Cardiac muscle cell (in vitro differentiated cells and primary cell): ENCODE results near the gene CUX1. TPM values are rescaled to one million over a fixed set of nuclear protein-coding genes. Genes with fewer than 3 reads are reported as not detected.

ENCODE experiments used
- DNase-seq, 2 donors: peaks; one replicate each; pipeline versions ENCODE4 v3.0.0 to v3.0.0-alpha.2; 2010 to 2017; ENCODE audit warnings: low read depth in 1 of 2, low spot score in 1 of 2
- H3K27ac ChIP-seq: fragments of 200-600 bp; sonication (generic); 2 replicates; pipeline ENCODE4 v1.5.1; 2016
- H3K27me3 ChIP-seq: fragments of 200-600 bp; sonication (generic); 2 replicates; pipeline ENCODE4 v1.6.0; 2016; ENCODE audit warnings: control low read depth
- H3K36me3 ChIP-seq: fragments of 200-600 bp; sonication (generic); 2 replicates; pipeline ENCODE4 v1.5.1; 2016; ENCODE audit warnings: control low read depth
- H3K4me1 ChIP-seq: fragments of 200-600 bp; sonication (generic); 2 replicates; pipeline ENCODE4 v1.8.1; 2017; ENCODE audit warnings: low read depth, mild to moderate bottlenecking, mixed run types
- H3K4me3 ChIP-seq: fragments of 200-600 bp; sonication (generic); 2 replicates; pipeline ENCODE4 v1.5.1; 2016; ENCODE audit warnings: mild to moderate bottlenecking
- H3K9me3 ChIP-seq: fragments of 200-600 bp; sonication (generic); 2 replicates; pipeline ENCODE4 v1.5.1; 2017; ENCODE audit warnings: low read depth, mild to moderate bottlenecking, control low read depth
- polyA plus RNA-seq: library from polyadenylated mRNA; unstranded; fragments of >200 nt; fragmentation: Nextera tagmentation; extraction: Ambion mirVana; gene quantifications from 2 replicates; pipeline ENCODE4 v1.2.1, GENCODE V29; 2016
- total RNA-seq: library from RNA; depleted of rRNA; stranded (reverse); fragments of >200 nt; gene quantifications from 2 replicates; pipeline ENCODE4 v1.2.3, GENCODE V29; 2016
- TF ChIP-seq, protein P1 (sequence below): IDR thresholded peaks from 2 replicates; pipeline ENCODE4 v1.5.1; 2012; ENCODE audit warnings: low read depth, mild to moderate bottlenecking, low read length

The CUX1 gene
- total and polyA plus RNA-seq, 2 experiments from 2014 or later = 67.7 to 85.3 TPM

DNA sequence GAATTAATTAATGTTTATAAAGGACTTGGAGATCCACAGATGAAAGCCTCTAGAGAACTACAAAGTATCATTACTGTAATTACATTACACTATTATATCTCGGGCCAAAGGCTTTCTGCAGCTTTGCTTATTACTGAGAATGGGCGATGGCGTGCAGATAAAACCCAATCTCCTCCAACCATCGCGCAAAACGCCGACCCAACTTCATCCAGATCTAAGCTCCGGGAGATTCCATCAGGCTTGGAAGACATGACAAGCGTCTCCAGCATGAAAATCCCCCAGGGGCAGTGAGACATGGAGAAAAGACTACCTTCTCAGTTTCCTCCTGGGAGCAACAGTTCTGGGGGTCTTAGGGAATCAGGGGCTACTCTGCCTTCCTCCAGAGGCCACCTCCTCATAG lies 42.2 kb upstream of the CUX1 start:
- H3K4me3 ChIP-seq = no peak overlapping the region
- H3K27ac ChIP-seq = no peak overlapping the region
- H3K9me3 ChIP-seq = no peaks in the 10 kb centered on the region
- no peaks in the 10 kb centered on the region for H3K4me1 ChIP-seq
- no peaks in the 10 kb centered on the region for H3K36me3 ChIP-seq
- DNase-seq = no peak
- no peaks in the 10 kb centered on the region for H3K27me3 ChIP-seq
- TF ChIP-seq, protein P1, sequence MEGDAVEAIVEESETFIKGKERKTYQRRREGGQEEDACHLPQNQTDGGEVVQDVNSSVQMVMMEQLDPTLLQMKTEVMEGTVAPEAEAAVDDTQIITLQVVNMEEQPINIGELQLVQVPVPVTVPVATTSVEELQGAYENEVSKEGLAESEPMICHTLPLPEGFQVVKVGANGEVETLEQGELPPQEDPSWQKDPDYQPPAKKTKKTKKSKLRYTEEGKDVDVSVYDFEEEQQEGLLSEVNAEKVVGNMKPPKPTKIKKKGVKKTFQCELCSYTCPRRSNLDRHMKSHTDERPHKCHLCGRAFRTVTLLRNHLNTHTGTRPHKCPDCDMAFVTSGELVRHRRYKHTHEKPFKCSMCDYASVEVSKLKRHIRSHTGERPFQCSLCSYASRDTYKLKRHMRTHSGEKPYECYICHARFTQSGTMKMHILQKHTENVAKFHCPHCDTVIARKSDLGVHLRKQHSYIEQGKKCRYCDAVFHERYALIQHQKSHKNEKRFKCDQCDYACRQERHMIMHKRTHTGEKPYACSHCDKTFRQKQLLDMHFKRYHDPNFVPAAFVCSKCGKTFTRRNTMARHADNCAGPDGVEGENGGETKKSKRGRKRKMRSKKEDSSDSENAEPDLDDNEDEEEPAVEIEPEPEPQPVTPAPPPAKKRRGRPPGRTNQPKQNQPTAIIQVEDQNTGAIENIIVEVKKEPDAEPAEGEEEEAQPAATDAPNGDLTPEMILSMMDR = no peak

- TF ChIP-seq, protein P1 = no peak
- H3K4me3 ChIP-seq = no peak overlapping the region
- no peaks in the 10 kb centered on the region for H3K9me3 ChIP-seq
- no peak for DNase-seq
- H3K36me3 ChIP-seq = no peaks in the 10 kb centered on the region
- no peaks in the 10 kb centered on the region for H3K27me3 ChIP-seq
- H3K27ac ChIP-seq = no peak overlapping the region
- no peaks in the 10 kb centered on the region for H3K4me1 ChIP-seq
Observed at GRCh38 chr7:101778026-101778580, 39.3 kb upstream of the CUX1 start.

DNA sequence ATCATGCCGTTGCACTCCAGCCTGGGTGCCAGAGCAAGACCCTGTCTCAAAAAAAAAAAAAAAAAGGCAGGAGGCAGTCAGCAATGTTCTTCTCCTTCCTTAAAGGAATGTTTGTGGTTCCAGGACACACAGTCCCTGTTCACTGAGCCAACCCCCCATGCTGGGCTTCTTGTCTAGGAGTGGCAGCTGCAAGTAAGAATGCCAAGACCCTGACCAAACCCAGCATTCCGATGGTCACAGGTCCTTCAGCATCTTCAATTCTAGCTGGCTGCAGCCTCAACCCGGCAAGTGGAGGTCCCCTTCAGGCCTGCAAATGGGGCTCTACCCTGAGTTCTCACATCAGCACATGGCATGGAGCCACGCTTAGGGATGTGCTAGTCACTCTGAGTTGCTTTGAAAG lies 38.2 kb upstream of the CUX1 start:
- TF ChIP-seq, protein P1 = no peak
- Histone ChIP-seq H3K4me1 (peaks cover 6% of the 10 kb centered on the region), H3K27me3 (no peaks in the 10 kb centered on the region), H3K4me3 (no peak overlapping the region), H3K27ac (no peak overlapping the region), H3K9me3 (no peaks in the 10 kb centered on the region), H3K36me3 (no peaks in the 10 kb centered on the region)
- no peak for DNase-seq

- Histone ChIP-seq H3K9me3 (no peaks in the 10 kb centered on the region), H3K4me1 (peaks cover 14% of the 10 kb centered on the region), H3K4me3 (no peak overlapping the region), H3K27ac (no peak overlapping the region), H3K27me3 (no peaks in the 10 kb centered on the region), H3K36me3 (no peaks in the 10 kb centered on the region)
- DNase-seq = no peak
- TF ChIP-seq, protein P1 = no peak
Observed at GRCh38 chr7:101780281-101780680, 37.1 kb upstream of the CUX1 start.

DNA sequence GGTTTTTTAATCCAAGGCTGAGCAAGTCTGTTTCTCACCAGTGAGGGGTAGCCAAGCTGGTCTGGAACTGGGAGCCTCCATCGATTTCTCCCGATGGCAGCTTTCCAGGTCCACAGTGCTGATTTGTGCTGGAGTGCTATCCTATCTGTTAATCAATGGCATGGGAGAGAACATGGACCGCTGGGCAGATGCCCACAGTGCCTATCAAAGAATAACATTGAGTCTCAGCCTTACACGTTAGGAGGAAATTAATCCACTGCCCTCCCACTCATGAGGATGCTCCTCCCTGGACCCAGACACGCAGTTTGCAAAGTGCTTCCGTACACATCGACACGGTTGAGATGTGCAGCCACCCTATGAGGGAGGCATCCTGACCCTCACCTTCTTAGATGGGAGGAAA lies 36.0 kb upstream of the CUX1 start:
- DNase-seq = no peak
- Histone ChIP-seq H3K4me1 (peaks cover 14% of the 10 kb centered on the region), H3K4me3 (no peak overlapping the region)

More for the DNA sequence above, 36.0 kb upstream of the CUX1 start:
- H3K36me3 ChIP-seq = no peaks in the 10 kb centered on the region
- H3K27me3 ChIP-seq = no peaks in the 10 kb centered on the region
- H3K9me3 ChIP-seq = no peaks in the 10 kb centered on the region
- TF ChIP-seq, protein P1 = no peak
- no peak overlapping the region for H3K27ac ChIP-seq
